DND-41 (cell line): ENCODE data around the gene C14orf39.

ENCODE experiments used
- ATAC-seq: fragments of 200-7000 bp; cut with Tn5 transposase; 3 replicates; pipeline ENCODE4 v1.9.1; 2021; ENCODE audit warnings: low read depth; ENCODE audit not compliant: insufficient read depth
- DNase-seq: peaks from one replicate; pipeline ENCODE4 v3.0.0-alpha.2; 2020
- H2AFZ ChIP-seq: 2 replicates; pipeline ENCODE4 v1.6.0; 2012; ENCODE audit warnings: low read depth, low read length
- H3K27ac ChIP-seq: 2 replicates; pipeline ENCODE4 v1.5.1; 2012; ENCODE audit warnings: low read length, inconsistent platforms
- H3K27me3 ChIP-seq: fragments of 200-600 bp; sonication (generic); 2 replicates; pipeline ENCODE4 v1.6.0; 2012; ENCODE audit warnings: low read length, mild to moderate bottlenecking, inconsistent platforms; ENCODE audit not compliant: insufficient read depth, poor library complexity
- H3K36me3 ChIP-seq: 2 replicates; pipeline ENCODE4 v1.5.1; 2012; ENCODE audit warnings: low read length, inconsistent platforms; ENCODE audit not compliant: insufficient read depth
- H3K4me1 ChIP-seq: 2 replicates; pipeline ENCODE4 v1.5.1; 2012; ENCODE audit warnings: mild to moderate bottlenecking, low read length; ENCODE audit not compliant: insufficient read depth
- H3K4me2 ChIP-seq: 2 replicates; pipeline ENCODE4 v1.6.0; 2012; ENCODE audit warnings: mild to moderate bottlenecking, moderate library complexity, low read length, inconsistent platforms; ENCODE audit not compliant: insufficient read depth
- H3K4me3 ChIP-seq, 2 experiments: fragments of 200-600 bp in 1 of 2; shearing (Covaris generic) in 1 of 2; 2 replicates each; pipeline ENCODE4 v1.5.1; 2012 to 2016; ENCODE audit warnings: inconsistent platforms in 2 of 2, low read length in 2 of 2, mild to moderate bottlenecking in 2 of 2, low read depth in 1 of 2, moderate library complexity in 1 of 2
- H3K79me2 ChIP-seq: 2 replicates; pipeline ENCODE4 v1.6.0; 2012; ENCODE audit warnings: low read length, inconsistent platforms; ENCODE audit not compliant: insufficient read depth
- H3K9ac ChIP-seq: 2 replicates; pipeline ENCODE4 v1.6.0; 2012; ENCODE audit warnings: low read depth, mild to moderate bottlenecking, inconsistent platforms, low read length, moderate library complexity
- H3K9me3 ChIP-seq: 2 replicates; pipeline ENCODE4 v1.5.1; 2012; ENCODE audit warnings: low read length, moderate library complexity, mild to moderate bottlenecking, inconsistent platforms; ENCODE audit not compliant: insufficient read depth, severe bottlenecking
- H4K20me1 ChIP-seq: 2 replicates; pipeline ENCODE4 v1.6.0; 2012; ENCODE audit warnings: low read length; ENCODE audit not compliant: insufficient read depth
- EZH2 ChIP-seq: IDR thresholded peaks from 3 replicates; pipeline ENCODE4 v1.6.1; 2012; ENCODE audit warnings: borderline replicate concordance, low read depth, mild to moderate bottlenecking, moderate library complexity, low read length, inconsistent platforms; ENCODE audit not compliant: severe bottlenecking
- TF ChIP-seq, protein P1 (sequence below): IDR thresholded peaks from 2 replicates; pipeline ENCODE4 v1.5.1; 2012; ENCODE audit warnings: borderline replicate concordance, low read length, moderate library complexity, mild to moderate bottlenecking; ENCODE audit not compliant: poor library complexity, severe bottlenecking; ENCODE audit errors: extremely low read depth

The C14orf39 gene

DNA sequence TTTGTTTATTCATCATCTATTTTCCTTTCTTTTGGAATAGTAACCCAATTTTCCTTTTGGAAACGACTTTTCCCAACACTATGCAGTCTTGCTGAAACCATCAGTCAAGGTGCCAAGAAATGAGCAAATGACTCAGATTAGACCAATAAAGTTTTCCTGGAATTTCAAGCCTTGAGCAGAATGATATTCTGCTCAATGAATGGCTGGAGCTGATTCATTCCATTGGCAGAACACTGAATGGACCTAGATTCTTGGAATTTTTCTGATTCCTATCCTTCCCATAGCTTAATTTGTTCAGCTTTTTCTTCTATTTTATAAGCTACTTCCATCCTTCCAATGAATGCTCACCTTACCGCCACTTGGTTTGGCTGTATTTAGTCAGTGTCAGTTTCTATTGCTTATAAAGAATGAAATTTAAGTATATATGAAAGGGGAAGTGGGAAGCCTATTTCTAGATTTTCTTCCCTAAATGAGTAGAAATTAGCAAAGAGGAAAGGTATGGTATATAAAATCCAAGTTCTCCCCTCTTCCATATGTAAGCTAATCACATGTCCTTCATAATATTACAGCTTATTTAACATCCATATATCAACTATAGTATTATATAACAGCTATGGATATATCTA is 89.0 kb downstream of the C14orf39 start:
- Histone ChIP-seq H3K4me1 (no peaks in the 10 kb centered on the region), H3K4me2 (no peak overlapping the region), H3K27me3 (no peaks in the 10 kb centered on the region), H3K79me2 (no peaks in the 10 kb centered on the region), H3K9ac (no peak overlapping the region), H3K36me3 (no peaks in the 10 kb centered on the region), H4K20me1 (no peaks in the 10 kb centered on the region), H3K4me3 (no peak overlapping the region), H2AFZ (no peak overlapping the region), H3K27ac (no peak overlapping the region), H3K9me3 (no peaks in the 10 kb centered on the region)
- TF ChIP-seq EZH2, result no peak
- TF ChIP-seq, protein P1, sequence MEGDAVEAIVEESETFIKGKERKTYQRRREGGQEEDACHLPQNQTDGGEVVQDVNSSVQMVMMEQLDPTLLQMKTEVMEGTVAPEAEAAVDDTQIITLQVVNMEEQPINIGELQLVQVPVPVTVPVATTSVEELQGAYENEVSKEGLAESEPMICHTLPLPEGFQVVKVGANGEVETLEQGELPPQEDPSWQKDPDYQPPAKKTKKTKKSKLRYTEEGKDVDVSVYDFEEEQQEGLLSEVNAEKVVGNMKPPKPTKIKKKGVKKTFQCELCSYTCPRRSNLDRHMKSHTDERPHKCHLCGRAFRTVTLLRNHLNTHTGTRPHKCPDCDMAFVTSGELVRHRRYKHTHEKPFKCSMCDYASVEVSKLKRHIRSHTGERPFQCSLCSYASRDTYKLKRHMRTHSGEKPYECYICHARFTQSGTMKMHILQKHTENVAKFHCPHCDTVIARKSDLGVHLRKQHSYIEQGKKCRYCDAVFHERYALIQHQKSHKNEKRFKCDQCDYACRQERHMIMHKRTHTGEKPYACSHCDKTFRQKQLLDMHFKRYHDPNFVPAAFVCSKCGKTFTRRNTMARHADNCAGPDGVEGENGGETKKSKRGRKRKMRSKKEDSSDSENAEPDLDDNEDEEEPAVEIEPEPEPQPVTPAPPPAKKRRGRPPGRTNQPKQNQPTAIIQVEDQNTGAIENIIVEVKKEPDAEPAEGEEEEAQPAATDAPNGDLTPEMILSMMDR, result no peak
- ATAC-seq, result no peak
- DNase-seq, result no peak
